Stimulated activated CD8-positive, alpha-beta memory T cell treated with anti-CD3 and anti-CD28 coated beads, Interleukin-15, amount 100 ng/mL, for 24 hours (primary cell): ENCODE measurements around the gene IQGAP2.
"Not testable (repeated sequence)": the region's sequence is repeated elsewhere in the genome, so short reads cannot be mapped to it uniquely, and the experiment has no call there.

Source experiments
- DNase-seq: peaks from one replicate; pipeline ENCODE4 v3.0.0-alpha.2; 2020; ENCODE audit warnings: low read depth

IQGAP2 gene

DNA sequence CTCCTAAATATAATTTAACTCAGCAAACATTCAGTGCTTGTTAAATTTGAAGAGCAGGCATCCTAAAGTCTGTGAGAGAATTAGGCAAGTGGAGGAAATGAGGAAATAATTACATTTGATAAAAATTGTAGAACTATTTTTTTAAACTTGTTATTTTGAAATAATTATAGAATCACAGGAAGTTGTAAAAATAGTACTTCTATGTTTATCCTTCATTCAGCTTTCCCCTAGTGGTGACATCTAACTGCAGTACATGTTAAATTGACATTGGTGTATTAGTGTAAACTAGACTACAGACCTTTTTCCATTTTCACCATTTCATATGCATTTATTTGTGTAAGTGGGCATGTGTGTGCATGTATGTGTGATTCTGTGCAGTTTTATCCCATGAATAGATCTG, 168.5 kb downstream of the IQGAP2 start:
- DNase-seq, result no peak

DNA sequence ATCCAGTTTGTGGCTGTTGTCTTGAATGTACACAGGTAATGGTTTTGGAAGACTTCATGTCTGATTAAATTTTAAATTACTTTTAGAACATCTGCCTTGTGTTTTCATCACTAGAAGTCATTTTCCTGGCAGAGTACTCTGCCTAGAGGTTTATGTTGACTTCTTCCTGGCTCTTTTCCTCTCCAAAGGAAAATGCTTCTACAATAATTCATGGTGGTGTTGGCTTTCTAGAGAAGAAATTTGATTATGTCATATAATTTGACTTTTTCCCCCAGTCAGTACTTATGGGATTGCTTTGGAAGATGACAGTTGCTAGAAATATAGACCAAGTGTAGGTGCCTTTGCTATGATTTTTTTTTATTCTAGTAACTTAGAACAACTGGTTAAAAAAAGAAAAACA, 173.4 kb downstream of the IQGAP2 start:
- no peak for DNase-seq

DNA sequence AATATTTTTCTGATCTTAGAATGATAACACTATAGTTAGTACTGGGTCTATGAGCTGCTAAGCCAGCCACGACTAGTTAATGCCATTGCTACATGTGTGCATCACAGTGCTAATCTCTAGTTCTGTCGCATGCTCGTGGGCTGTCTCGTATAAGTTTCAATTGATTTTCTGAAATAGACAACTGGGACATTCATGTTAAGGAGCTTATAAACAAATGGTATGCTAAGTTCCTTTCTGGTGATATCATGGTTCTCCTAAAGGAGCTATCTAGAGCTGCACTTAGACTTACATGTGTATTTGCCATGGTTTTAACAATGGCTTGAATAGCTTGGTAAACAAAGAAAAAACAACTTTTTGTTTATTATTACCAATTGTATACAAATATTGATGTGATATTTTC, 173.9 kb downstream of the IQGAP2 start:
- DNase-seq, result no peak

DNA sequence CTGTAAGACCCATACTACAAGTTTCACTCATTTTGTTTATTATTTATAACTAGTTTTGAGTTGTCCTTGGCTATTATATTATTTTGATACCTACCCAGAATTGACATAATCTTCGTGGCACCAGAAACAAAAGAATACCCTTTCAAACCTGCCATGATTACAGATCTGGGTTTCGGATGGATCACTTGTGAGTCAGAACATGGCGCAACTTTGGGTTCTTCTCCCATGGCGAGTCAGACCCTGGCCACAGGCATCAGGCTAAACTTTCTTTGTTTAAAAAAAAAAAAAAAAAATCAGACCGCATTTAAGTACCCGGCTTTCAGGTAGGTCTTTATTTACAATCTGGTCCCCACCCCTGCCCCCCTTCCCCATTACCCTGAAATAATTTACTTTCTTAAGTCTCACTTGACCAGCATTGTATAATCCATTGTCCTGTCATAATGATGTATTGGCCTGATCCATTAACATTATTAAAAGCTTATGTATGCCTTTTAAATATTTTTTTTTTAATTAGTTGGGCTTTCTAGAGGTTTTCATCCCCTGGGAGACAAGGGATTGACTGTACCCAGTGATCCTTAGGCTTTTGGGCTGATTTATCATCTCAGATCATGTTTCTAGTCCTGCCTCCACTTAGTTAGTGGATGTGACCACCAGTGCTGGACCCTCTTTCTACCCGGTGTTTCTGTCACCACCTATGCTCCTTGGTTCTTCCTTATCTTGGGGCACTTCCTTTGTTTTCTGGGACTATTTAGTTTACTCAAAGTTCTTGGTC, 176.3 kb downstream of the IQGAP2 start:
- DNase-seq, result no peak

DNA sequence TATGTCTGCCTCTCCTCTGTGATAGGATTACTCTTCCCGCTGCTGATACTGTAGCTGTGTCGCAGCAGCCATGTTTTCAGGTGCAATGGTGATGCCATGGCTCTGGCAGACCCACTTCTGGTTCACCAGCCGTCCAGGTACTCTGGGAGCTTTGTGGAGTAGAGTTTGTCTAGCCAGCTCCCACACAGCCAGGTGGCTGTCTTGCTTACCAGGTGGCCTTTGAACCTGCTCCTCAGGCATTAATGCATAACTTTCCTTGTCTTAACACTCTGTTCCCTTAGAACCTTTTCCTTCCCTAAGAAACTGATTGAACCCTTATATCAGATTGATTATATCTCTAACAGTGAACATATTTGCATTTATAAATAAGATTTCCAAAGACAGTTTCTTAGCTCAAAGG, 177.9 kb downstream of the IQGAP2 start:
- no peak for DNase-seq

DNA sequence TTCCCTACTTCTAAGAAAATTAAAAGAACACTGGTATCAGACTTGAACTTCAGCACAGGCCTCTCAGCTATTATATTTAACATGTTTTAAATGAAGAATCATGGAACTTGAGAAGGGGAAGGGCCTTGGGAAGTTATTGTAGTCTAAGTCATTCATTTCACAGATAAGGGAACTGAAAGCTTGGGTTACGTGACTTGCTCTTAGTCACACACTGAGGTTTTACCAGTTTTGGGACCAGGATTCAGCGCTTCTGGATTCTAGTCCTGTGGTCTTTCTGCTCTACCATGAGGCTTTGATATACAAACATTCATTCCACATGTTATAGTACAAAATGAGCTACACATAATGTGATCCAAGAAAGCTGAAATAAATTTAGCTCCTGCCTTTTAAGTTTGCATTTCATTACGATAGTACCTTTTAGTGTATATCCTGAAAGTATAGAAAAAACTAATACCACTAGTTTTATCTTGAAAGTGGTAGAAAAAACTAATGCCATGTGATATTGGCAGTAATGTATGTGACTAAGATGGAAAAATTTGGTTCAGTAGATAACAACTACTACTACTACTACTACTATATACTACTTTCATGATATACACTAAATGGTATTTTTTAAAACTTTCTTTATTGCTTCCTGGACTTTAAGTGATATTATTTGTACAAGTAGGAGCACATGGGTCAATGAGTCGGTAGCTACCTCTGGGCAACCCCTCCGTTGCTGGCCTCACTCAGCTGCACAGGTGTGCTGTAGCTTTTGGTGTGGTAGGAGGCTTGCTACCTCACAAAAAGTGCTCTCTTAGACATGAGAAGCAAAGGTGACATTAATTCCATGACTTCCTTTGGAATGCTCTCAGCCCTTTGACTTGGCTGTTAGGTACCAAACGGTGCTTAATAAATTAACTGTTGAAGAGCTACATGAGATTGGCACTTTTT, 179.4 kb downstream of the IQGAP2 start:
- DNase-seq, result no peak

DNA sequence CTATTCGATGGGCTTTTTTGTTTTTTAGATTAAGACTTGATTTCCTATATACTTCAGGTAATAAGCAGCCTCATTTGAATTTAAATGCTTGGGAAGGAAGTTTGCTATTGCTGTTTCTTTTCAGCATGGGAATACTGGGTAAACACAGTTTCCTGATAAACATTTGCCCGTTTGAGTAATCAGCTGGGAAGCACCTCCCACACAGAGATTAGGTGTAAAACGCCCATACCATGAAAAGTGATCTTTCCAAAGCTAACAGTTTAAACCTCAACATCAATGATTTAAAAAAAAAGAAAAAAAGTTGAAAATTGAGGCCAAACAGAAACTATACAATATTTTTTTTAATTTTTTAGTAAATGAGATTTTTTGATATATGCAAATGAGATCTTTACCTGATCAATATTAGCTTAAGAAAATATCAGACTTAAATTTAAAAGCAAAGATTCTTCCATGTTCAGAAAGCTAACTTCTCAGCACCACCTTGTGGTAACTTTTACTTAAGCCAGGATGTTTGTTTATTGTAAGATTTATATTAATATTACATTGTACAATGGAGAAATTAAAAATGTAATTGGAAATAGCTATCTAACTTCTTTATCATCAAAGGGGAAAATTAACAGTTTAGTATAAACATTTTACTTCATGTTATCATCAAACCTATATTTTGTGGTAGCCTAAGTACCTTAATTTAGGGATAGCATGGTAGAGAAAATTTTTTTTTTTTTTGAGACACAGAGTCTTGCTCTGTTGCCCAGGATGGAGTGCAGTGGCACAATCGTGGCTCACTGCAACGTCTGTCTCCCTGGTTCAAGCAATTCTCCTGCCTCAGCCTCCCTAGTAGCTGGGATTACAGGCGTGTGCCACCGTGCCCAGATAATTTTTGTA, 180.3 kb downstream of the IQGAP2 start:
- DNase-seq, result no peak

DNA sequence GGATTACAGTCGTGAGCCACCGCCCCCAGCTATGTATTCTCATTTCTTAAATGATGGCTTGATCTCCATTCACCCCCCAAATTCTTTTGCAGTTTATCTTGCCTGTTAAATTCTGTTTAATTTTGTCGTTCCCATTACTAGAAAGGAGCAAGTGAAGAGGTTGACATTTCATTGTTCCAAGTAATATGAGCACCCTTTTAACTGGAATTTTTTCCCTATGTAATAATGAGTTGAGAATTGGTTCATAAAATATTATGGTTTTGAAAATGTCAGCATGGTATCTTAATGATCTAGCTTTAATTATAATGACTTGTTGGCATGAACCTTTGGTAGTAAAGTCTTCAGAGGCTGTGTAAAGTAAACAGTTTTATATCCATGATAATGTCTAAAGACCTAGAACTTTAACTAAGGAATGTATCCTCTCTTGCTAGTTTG, 182.7 kb downstream of the IQGAP2 start:
- no peak for DNase-seq

DNA sequence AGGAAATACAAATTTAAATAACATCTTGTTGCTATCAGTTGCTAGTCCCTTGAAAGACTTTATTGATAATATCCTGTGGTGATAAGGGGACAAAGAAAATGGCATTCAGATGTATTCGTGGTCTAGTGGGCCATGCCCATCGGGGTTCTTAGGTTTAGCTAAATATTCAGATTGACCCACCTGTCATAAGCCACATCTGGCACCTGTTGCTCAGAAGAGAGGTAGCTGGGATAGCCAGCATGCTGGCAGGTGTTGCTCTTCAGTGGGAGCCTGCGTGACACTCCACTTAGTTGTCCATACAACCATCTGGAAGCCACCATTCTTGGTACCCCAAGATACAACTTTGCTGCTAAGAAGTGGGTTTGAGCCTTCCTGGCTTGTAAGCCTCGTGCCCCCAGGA, 183.4 kb downstream of the IQGAP2 start:
- DNase-seq, result no peak

DNA sequence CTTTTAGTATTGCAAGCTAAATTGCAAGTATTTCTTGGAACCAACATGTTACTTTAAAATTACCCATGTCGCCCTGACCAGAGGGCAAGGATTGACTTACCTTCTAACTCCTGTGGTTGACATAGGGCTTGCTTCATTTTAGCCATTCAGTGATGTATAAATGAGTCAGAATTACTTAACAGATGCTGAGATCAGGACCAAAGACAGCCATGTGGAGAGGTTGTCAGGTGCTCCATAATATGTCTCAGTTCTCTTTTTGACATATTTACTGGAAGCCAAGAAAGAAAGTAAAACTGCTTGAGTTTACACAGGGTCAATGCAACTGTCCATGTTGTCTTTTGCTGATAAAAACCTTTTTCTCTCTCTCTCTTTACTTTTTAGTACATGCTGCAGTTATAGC, 186.9 kb downstream of the IQGAP2 start:
- DNase-seq, result no peak

DNA sequence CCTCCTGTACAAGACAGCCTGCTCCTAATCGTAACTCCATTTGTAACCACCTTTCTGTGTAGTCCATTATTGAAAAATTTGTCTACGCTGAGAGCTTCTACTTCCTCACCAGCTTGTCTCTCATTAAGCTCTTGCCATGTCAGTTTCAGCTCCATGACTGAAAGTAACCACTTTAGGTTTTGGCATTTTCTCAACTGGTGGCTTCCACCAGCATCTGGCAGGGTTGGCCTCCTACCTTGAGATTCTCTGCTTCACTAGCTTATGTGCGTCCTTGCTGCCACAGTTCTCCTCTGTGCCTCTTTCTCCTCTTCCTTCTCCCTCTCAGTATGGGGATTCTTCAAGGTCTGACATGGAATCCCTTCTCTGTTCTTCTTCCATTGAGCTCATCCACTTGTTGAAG, 188.3 kb downstream of the IQGAP2 start:
- no peak for DNase-seq

DNA sequence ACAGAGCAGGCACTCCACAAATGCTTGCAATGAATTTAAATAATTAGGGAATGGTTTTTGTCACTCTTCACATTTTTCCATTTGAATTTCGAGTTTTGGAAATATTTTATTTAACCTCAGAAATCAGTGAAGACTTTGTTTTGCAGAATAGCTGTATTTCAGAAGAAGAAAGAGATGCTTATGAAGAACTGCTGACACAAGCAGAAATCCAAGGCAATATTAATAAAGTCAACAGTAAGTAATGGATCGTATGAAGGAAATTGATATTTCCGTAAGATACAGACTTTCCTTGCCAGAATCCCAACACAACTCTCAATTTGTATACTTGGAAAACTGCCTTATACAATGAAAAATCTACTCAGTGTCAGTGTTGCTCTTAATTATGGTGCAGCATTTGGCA, 189.6 kb downstream of the IQGAP2 start:
- DNase-seq, result no peak

DNA sequence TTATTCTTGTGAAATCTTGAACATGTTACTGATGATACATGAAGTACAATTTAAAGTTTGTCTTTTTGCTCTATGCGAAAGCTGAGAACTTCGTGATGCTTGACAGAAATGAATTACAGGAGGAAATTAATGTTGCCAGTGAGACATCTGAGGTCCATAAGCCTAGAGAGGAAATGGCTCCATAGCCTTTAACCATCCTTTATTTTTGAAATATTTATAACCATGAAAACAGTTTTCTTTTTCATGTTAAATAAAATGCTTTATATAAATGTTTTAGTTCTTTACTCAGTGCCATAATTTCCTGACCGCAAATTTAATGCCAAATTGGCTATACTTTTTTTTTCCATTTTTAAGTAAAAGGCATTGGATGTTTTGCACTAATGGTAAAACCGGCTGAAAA, 191.0 kb downstream of the IQGAP2 start:
- DNase-seq, result no peak

DNA sequence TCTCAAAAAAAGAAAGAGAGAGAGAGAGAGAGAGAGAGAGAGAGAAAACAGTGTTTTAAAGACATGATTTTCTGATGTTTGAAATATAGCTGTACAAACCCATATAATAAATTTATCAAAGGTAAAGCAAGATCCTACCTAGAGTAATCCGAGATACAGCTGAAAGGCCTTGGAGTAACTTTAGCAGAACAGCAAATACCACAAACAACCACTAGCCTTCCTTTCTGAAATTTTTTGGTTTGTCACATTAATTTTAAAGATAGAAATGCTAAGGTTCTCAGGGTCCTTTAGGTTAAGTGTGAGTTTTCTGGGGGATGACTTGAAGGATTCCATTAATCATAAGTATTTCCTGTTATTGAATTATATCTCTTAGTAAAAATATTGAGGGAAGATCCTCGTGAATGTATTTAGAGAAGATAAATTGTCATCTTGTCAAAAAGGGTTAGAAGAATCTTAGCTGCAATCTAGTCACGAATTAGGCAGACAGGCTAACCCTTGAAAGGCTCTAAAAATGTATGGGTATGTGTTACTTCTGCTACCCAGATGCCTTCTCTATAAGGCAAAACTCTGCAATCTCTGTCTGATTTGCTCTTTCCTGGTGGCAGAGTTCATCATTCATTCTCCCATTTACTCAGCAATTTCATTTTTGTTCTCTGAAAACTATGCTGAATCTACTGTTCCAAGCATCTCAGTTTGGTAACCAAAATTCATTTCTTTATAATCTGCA, 192.8 kb downstream of the IQGAP2 start:
- DNase-seq, result no peak

DNA sequence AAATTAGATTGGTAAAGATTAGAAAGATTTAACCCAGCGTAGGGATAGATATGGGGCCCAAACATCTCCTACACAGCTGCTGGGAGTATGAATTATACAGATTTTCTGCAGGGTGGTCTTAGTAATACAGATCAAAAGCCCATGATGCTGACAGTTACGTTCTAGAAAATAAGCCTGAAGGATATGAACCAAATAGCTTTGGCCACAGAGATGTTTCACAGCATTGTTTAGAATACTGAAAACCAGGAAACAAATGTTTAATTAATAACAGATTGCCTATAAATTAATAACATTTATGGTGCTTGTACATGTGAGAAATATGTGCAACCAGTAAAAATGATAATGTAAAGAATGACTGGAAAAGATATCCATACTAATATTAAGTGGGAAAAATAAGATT, 195.4 kb downstream of the IQGAP2 start:
- no peak for DNase-seq

DNA sequence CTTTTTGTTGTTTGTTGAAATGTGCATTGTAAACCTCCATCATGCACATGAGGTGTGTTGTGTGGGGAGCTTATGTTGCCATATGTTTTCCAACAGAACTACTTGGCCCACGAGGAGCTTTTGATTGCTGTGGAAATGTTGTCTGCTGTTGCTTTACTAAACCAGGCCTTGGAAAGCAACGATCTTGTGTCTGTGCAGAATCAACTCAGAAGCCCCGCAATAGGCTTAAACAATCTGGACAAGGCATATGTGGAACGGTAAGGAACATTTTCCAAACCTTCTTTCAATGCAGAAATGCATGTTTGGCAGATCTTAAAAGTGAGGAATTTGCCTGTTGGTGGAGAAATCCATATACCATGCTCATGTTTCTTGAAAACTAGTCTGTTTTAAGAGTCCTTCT, 197.6 kb downstream of the IQGAP2 start:
- no peak for DNase-seq

DNA sequence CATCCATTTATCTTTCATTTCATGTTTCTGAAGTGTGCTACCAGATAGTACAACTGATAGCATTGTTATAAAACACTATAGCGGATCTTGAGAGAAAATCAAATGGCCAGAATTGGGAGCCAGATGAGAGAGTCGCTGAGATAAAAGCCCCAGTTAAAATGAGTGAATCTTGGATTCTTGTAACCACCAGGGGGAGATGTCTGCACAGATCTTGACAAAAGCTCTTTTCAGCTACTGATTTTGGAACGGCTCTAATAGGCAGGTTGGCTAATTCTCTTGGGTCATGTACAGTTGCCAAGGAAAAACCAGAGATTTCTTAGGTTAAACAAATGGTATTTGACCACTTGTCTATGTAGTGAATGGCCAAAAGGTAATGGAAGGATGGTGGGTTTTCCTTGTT, 198.4 kb downstream of the IQGAP2 start:
- DNase-seq, result no peak

DNA sequence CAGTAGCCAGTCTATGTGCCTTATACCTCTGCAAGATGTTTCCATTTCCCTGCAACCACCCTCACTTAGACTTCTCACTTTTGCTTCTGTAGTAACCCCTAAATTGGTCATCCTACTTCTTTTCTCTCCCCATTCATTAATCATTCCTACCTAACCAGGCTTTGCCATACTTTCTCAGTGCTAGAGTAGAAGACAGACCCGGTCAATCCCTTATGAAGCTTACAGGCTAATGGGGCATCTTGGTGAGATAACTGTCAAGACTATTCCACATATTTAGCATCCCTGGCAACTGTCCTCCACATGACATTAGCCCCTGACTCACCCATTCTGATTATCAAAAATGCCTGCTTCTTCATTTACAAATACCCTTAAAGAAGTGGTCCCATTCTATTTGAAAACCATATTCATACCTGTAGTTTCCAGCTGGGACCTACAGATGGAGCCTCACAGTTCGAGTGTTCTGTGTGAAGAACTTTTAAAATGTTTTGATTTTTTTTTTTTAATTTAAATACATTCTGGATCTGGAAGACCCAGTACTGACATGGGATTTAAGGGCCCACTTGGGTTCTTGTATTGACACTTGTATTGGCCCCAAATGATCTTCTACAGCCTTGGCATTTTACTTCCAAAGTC, 199.1 kb downstream of the IQGAP2 start:
- no peak for DNase-seq

DNA sequence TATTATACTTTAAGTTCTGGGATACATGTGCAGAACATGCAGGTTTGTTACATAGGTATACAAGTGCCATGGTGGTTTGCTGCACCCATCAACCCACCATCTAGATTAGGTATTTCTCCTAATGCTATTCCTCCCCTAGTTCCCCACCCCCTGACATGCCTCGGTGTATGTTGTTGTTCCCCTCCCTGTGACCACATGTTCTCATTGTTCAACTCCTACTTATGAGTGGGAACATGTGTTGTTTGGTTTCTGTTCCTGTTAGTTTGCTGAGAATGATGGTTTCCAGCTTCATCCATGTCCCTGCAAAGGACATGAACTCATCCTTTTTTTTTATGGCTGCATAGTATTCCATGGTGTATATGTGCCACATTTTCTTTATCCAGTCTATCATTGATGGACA, 200.9 kb downstream of the IQGAP2 start:
- not testable (repeated sequence) for DNase-seq

DNA sequence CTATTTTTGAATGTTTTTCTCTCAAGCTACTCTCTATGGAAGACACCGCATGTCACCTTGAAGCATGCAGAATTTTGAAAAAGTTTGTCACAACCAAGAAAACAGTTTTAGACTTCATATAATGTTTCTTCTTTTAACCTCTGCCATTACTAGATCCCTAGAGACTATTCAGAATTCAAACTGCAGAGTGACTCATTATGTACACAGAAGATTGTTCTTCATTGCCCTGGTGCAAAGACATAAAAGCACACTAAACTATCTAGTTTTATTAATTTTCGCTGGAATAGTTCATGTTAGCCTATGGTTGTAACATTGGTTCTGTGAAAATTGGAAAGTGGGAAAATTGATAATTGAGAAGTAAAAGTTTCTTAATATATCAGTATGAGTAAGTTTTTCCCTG, 201.8 kb downstream of the IQGAP2 start:
- DNase-seq, result no peak

DNA sequence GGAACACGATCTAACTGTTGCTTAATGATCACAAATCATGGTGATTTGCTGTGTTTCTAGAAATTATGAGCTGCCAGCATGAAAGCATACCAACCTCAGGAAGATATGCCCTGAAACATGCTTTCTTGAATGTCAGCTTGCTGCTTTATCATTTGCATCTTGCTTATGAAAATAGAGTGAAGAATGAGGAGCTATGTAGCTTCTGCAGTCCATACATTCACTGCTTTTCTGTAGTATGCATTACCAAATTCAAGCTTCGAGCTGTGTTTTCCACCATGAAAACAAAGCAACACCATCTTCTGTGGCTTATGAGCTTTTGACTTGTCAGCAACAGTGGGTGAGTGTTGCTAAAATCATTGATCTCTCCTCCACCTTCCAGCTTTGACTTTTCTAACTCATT, 203.6 kb downstream of the IQGAP2 start:
- no peak for DNase-seq
